ENCODE data around the gene PWP2. TPM values are rescaled to one million over a fixed set of nuclear protein-coding genes. Genes with fewer than 3 reads are reported as not detected.

The PWP2 gene
- total RNA-seq, 2 experiments from 2014 or later, result 18.6 to 22.5 TPM

DNA sequence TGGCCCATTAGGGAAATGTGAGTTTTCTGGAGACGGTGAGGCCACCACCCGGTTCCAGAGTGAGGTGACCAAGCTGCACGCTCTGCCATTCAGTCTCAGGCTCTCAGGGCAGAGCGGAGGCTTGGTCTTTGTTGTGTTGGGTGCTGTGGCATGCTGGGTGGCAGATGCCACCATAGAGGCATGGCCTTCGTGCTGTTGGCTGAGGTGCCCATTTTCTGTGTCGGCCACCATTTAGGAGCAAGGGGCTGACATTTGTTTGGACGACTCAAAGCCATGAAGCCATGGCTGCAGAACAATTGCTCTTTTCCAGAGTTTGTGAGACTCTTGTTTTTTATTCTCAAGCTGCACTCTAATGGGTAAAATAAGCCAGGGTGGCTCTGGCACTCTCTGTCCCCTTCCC lies 36.8 kb upstream of the PWP2 start:
- Mint-ChIP-seq H3K27ac (no peak overlapping the region), H3K4me1 (peaks cover 36% of the 10 kb centered on the region), H3K9me3 (no peaks in the 10 kb centered on the region), H3K27me3 (no peaks in the 10 kb centered on the region), H3K36me3 (ENCODE audit: low read depth) (peaks cover 75% of the 10 kb centered on the region), H3K4me3 (no peak overlapping the region)
- ChIA-PET POLR2A (interaction anchor here (1.0 to 7.1 kb wide), 3 partner anchors 12 to 58 kb away, joined by 3 to 50 read pairs (median 3); partner anchors contain the start of gene TRAPPC10), CTCF (no interaction called here)
- no peak for DNase-seq

DNA sequence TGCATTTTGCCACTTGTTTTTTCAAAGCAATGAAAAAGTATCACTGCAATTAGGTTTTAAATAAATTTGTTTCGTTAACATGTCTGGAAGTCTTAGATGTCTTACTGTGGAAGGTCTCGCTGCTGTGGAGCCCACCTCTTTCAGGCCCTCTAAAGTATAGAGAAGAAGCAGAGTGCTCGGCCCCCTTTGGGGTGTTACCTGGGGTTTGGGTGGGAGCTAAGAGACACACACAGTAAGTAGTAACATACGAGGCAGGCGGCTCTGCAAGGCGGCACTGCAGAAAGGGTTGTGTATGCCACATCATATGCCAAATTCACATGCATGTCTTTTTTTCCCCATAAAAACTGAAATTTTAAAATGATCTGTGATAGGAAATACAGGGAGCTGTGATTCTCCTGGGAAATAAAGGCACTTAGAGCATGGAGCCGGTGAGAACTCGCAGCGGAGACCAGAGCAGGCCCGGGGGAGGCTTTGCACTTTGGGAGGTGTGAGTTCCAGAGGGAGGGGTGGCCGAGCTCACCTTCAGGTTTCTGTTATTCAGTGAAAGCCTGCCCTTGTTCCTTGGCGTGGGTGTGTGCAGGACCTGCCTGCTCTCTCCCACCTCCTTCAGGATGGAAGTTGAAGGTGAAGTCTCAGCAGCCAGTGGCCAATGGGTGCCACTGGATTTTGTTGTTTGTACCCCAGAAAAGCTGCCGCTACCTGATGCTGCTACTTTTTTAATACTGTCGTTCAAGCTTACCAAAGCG lies 35.7 kb upstream of the PWP2 start:
- POLR2A ChIA-PET, result interaction anchor here (1.1 to 7.1 kb wide), 4 partner anchors 12 to 57 kb away, joined by 3 to 50 read pairs (median 3); no protein-coding TSS in a partner anchor
- Mint-ChIP-seq H3K27ac (no peak overlapping the region), H3K4me3 (no peak overlapping the region), H3K9me3 (no peaks in the 10 kb centered on the region), H3K4me1 (peaks cover 29% of the 10 kb centered on the region), H3K36me3 (ENCODE audit: low read depth) (peaks cover 71% of the 10 kb centered on the region), H3K27me3 (no peaks in the 10 kb centered on the region)
- no peak for DNase-seq
- CTCF ChIA-PET, result no interaction called here

DNA sequence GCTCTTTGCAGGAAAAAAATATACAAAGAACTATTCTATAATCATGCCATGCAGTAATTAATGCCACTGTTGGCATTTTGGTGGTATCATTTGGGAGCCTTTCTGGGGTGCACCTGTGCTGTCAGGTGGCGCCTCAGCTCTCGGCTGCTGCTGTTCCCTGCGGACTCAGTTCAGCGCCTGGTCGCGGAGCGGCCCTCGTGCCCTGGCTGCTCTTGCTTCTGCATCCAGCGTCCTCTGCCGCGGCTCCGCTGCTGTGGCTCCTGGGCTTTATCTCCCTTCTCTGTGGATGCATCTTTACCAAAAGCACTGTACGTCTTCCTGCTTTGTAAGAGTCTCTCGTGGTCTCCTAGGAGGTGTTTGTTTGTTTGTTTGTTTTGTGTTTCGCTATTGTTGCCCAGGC lies 35.1 kb upstream of the PWP2 start:
- ChIA-PET POLR2A (interaction anchor here (1.3 to 7.1 kb wide), 3 partner anchors 12 to 58 kb away, joined by 3 to 50 read pairs (median 3); no protein-coding TSS in a partner anchor), CTCF (interaction anchor here (0.6 kb wide), 1 partner anchor 196 kb away, joined by 3 read pairs; no protein-coding TSS in a partner anchor)
- Mint-ChIP-seq H3K36me3 (ENCODE audit: low read depth) (peaks cover 71% of the 10 kb centered on the region), H3K4me1 (peaks cover 28% of the 10 kb centered on the region), H3K27ac (no peak overlapping the region), H3K27me3 (no peaks in the 10 kb centered on the region), H3K4me3 (no peak overlapping the region), H3K9me3 (no peaks in the 10 kb centered on the region)
- no peak for DNase-seq

DNA sequence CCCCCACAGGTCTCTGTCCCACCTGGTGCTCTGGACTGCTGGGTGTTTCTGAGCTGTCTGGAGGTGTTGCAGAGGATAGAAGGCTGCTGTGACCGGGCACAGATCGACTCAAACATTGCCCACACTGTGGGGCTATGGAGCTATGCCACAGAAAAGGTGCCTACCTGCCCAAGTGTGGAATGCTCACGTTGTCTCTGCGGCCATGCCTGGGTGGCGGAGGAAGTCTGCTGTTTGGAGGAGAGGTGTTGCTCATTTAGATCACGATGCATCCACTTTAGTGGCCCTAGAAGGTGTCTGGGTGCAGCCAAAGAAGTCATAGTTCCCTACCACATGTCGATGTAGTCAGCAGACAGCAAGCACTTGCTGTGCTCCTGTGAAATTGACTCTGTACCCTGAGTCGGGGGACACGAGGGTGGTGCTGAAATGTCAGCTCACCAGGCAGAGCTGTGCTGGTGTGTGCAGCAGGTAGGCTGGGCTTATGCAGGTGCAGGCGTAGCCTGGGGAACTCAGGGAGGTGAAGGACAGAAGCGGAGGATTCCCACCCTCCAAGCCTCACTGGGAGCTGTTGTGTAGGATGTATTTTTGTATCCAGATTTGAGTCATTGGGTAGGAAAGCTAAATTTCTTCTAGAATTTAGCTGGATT lies 32.8 kb upstream of the PWP2 start:
- no peaks in the 10 kb centered on the region for H3K9me3 Mint-ChIP-seq
- POLR2A ChIA-PET, result interaction anchor here (0.8 to 7.1 kb wide), 7 partner anchors 9 to 61 kb away, joined by 3 to 50 read pairs (median 3); no protein-coding TSS in a partner anchor
- H3K4me1 Mint-ChIP-seq, result peaks cover 43% of the 10 kb centered on the region
- H3K36me3 Mint-ChIP-seq (ENCODE audit: low read depth), result peaks cover 68% of the 10 kb centered on the region
- CTCF ChIA-PET, result interaction anchor here (1.5 kb wide), 1 partner anchor 11 kb away, joined by 4 read pairs; no protein-coding TSS in a partner anchor
- no peak for DNase-seq
- H3K4me3 Mint-ChIP-seq, result no peak overlapping the region
- no peaks in the 10 kb centered on the region for H3K27me3 Mint-ChIP-seq
- peak overlapping the region; percentile 30 for H3K27ac Mint-ChIP-seq

DNA sequence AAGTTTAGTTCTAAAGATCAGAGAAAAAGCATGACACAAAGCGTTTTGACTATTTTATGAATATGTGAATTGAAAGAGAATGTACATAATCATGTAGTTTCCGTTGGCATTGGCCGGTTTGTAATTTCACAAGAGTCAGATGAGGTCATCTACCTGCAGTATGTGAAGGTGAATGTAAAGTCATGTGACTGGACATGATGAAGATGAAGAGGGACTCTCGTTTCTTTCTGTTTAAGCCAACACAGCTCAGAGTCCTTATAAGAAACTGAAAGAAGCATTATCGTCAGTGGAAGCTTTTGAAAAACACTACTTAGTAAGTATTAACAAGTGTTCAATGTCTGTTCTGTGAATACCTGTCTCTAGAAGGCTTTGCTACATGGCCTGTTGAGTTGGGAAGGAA lies 30.9 kb upstream of the PWP2 start:
- Mint-ChIP-seq H3K36me3 (ENCODE audit: low read depth) (peaks cover 75% of the 10 kb centered on the region), H3K9me3 (no peaks in the 10 kb centered on the region), H3K27me3 (no peaks in the 10 kb centered on the region), H3K4me3 (no peak overlapping the region), H3K27ac (peak overlapping the region; percentile 53), H3K4me1 (peaks cover 57% of the 10 kb centered on the region)
- CTCF ChIA-PET, result no interaction called here
- POLR2A ChIA-PET, result interaction anchor here (1.5 to 7.1 kb wide), 3 partner anchors 7 to 65 kb away, joined by 5 to 50 read pairs (median 6); partner anchors contain the start of gene TRAPPC10
- no peak for DNase-seq

DNA sequence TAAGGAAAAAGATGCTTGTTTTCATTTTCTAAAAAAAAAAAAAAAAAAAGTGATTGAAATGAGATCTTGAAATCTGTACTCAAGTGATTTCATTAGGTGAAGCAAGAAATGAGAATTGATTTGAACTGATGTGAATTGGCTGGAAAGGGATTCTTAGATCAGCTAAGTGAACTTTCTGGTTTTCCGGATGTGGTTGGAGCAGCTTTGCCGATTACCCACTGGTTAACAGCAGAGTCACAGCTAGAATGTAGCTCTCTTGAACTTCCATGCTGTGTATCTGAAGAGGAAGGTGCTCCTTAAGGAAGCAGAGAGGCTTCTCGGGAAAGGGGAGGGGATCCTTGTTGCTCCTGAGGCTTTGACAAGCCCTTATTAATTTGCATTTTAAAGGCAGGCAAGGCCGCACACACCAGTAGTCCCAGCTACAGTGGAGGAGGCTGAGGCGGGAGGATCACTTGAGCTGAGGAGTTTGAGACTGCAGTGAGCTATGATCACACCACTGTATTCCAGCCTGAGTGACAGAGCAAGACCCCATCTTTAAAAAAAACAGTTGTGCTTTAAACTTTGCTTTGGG lies 28.7 kb upstream of the PWP2 start:
- Mint-ChIP-seq H3K4me3 (no peak overlapping the region), H3K27ac (peak overlapping the region; percentile 93), H3K27me3 (no peaks in the 10 kb centered on the region), H3K36me3 (ENCODE audit: low read depth) (peaks cover 85% of the 10 kb centered on the region), H3K4me1 (peaks cover 77% of the 10 kb centered on the region), H3K9me3 (no peaks in the 10 kb centered on the region)
- DNase-seq, result peak; percentile 42
- POLR2A ChIA-PET, result interaction anchor here (1.0 to 2.6 kb wide), 7 partner anchors 11 to 67 kb away, joined by 3 to 8 read pairs (median 6); partner anchors contain the start of gene TRAPPC10
- CTCF ChIA-PET, result interaction anchor here (0.7 to 1.2 kb wide), 5 partner anchors 15 to 262 kb away, joined by 3 to 4 read pairs (median 3); no protein-coding TSS in a partner anchor

DNA sequence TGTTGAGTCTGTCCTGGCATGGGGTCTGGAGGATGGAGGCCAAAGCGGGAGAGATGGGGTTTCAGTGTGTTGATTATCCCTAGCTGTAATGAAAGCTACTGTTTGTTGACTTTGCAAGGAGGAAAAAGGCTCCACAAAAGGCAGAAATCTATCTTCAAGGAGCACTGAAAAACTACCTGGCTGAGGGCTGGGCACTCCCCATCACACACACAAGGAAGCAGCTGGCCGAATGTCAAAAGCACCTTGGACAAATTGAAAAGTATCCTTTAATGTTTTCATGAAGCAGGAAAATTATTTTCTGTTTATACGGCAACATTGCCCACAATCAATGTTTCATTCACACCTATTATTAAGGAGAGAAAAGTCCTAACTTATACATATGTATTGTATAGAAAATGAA lies 27.8 kb upstream of the PWP2 start:
- H3K9me3 Mint-ChIP-seq, result no peaks in the 10 kb centered on the region
- peak overlapping the region; percentile 93 for H3K27ac Mint-ChIP-seq
- H3K4me3 Mint-ChIP-seq, result no peak overlapping the region
- no peak for DNase-seq
- peaks cover 85% of the 10 kb centered on the region for H3K36me3 Mint-ChIP-seq (ENCODE audit: low read depth)
- ChIA-PET CTCF (interaction anchor here (0.6 kb wide), 1 partner anchor 228 kb away, joined by 3 read pairs; no protein-coding TSS in a partner anchor), POLR2A (interaction anchor here (1.0 to 1.9 kb wide), 4 partner anchors 10 to 66 kb away, joined by 4 to 6 read pairs (median 6); no protein-coding TSS in a partner anchor)
- no peaks in the 10 kb centered on the region for H3K27me3 Mint-ChIP-seq
- H3K4me1 Mint-ChIP-seq, result peaks cover 81% of the 10 kb centered on the region

DNA sequence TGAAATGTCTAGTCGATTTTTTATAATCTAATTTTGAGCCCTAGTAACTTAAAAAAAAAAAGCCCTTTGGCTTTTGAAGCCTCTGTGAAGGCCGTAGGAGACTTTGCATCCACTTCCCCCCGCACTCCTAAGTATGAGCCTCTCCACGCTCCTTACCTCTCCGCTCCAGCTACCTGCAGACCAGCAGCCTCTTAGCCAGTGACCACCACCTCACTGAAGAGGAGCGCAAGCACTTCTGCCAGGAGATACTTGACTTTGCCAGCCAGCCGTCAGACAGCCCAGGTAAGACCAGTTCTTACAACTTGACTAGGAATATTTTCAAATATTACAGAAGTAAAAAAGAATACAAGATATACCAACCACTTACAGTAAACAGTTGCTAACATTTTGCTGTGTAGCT lies 27.4 kb upstream of the PWP2 start:
- POLR2A ChIA-PET, result interaction anchor here (1.3 to 1.9 kb wide), 2 partner anchors 66 to 68 kb away, joined by 3 to 6 read pairs; partner anchors contain the start of gene TRAPPC10
- CTCF ChIA-PET, result no interaction called here
- H3K27ac Mint-ChIP-seq, result peak overlapping the region; percentile 75

DNA sequence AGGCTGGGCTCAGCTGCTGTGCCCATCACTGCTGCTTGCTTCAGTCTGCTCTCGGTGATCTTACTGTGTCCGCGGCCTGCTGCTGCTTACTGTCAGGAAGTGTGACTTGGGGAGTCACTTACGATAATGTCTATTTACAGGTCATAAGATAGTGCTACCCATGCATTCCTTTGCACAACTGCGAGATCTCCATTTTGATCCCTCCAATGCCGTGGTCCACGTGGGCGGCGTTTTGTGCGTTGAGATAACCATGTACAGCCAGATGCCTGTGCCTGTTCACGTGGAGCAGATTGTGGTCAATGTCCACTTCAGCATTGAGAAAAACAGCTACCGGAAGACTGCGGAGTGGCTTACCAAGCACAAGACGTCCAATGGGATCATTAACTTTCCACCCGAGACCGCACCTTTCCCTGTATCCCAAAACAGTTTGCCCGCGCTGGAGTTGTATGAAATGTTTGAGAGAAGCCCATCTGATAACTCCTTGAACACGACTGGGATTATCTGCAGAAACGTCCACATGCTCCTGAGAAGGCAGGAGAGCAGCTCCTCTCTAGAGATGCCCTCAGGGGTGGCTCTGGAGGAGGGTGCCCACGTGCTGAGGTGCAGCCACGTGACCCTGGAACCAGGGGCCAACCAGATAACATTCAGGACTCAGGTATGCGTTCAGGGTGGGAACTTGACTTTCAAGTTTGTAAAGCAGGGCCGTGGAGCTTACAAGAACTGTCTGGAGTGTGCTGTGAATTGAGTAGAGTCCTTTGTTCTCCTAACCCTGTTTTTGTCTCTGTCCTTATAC lies 24.4 kb upstream of the PWP2 start:
- CTCF ChIA-PET, result interaction anchor here (0.6 to 2.6 kb wide), 5 partner anchors 69 to 215 kb away, joined by 3 to 7 read pairs (median 5); no protein-coding TSS in a partner anchor
- peaks cover 96% of the 10 kb centered on the region for H3K4me1 Mint-ChIP-seq
- peaks cover 91% of the 10 kb centered on the region for H3K36me3 Mint-ChIP-seq (ENCODE audit: low read depth)
- no peaks in the 10 kb centered on the region for H3K9me3 Mint-ChIP-seq
- POLR2A ChIA-PET, result interaction anchor here (0.7 to 5.0 kb wide), 15 partner anchors 10 to 791 kb away, joined by 3 to 71 read pairs (median 4); partner anchors contain the start of genes KRTAP12-3, PTTG1IP, TRAPPC10 and UBE2G2
- peak; percentile 34 for DNase-seq
- peak overlapping the region; percentile 76 for H3K4me3 Mint-ChIP-seq
- H3K27me3 Mint-ChIP-seq, result no peaks in the 10 kb centered on the region
- H3K27ac Mint-ChIP-seq, result peak overlapping the region; percentile 99

More for the DNA sequence above, 27.4 kb upstream of the PWP2 start:
- peaks cover 85% of the 10 kb centered on the region for H3K36me3 Mint-ChIP-seq (ENCODE audit: low read depth)
- H3K4me3 Mint-ChIP-seq, result no peak overlapping the region
- DNase-seq, result no peak
- no peaks in the 10 kb centered on the region for H3K27me3 Mint-ChIP-seq
- peaks cover 83% of the 10 kb centered on the region for H3K4me1 Mint-ChIP-seq
- H3K9me3 Mint-ChIP-seq, result no peaks in the 10 kb centered on the region

DNA sequence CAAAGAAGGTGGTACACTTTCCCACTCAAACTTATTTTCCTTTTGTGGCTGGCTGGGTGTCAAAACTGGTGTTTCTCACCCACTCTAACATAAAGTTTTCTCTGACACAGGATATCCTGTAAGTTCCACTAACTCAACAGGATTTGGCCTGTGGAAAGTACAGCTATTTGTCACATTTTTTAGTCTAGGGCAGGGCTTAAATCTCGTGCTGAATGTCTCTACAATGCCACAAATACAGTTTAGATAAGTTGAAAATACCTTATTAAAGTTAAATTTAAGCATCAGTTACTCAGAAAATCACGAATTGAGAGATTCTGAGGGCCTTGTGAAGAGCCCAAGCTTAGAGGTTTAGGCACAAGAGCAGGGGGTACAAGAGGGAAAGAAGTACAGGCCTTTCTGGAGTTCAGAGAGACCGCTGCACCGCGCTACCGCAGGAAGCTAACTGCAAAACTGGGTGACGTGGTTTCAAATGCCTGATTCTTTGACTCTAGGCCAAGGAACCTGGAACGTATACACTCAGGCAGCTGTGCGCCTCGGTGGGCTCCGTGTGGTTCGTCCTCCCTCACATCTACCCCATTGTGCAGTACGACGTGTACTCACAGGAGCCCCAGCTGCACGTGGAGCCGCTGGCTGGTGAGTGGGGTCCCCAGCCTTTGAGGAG lies 23.4 kb upstream of the PWP2 start:
- no peaks in the 10 kb centered on the region for H3K9me3 Mint-ChIP-seq
- H3K27me3 Mint-ChIP-seq, result no peaks in the 10 kb centered on the region
- peaks cover 95% of the 10 kb centered on the region for H3K36me3 Mint-ChIP-seq (ENCODE audit: low read depth)
- CTCF ChIA-PET, result interaction anchor here (0.6 to 2.6 kb wide), 6 partner anchors 16 to 214 kb away, joined by 3 to 7 read pairs (median 4); no protein-coding TSS in a partner anchor
- peaks cover 96% of the 10 kb centered on the region for H3K4me1 Mint-ChIP-seq
- H3K4me3 Mint-ChIP-seq, result peak overlapping the region; percentile 76
- DNase-seq, result peak; percentile 79
- POLR2A ChIA-PET, result interaction anchor here (0.7 to 5.0 kb wide), 15 partner anchors 9 to 790 kb away, joined by 3 to 71 read pairs (median 4); partner anchors contain the start of genes PTTG1IP and TRAPPC10
- H3K27ac Mint-ChIP-seq, result peak overlapping the region; percentile 99

DNA sequence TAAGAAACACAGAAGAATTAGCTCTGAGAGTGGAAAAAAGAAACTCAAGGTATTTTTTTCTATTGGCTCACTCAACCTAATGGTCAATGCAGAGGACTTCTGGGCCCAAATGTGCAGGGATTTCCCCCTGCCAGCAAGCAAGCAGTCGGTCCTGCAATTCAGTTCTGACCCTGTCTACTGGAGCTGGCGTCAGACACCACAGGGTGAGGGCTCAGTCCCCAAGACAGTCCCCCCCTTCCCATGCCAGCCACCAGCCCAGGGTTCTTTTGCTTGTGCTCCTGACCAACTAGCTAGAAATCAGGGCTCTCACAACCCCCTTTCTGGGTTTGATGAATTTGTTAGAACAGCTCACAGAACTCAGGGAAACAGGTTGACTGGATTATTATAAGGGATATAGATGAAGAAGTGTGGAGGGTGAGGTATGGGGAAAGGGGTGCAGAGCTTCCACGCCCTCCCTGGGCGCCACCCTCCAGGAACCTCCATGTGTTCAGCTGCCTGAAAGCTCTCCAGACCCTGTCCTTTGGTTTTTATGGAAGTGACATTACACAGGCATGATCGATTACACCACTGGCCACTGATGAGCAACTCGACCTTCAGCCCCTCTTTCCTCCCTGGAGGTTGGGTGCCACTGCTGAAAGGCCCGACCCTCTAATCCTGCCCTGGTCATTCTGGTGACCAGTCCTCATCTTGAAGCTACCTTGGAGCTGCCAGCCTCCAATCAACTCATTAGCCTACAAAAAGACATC lies 22.5 kb upstream of the PWP2 start:
- no peak for DNase-seq
- Mint-ChIP-seq H3K27ac (peak overlapping the region; percentile 99), H3K4me3 (peak overlapping the region; percentile 76), H3K9me3 (no peaks in the 10 kb centered on the region), H3K4me1 (peaks cover 98% of the 10 kb centered on the region), H3K36me3 (ENCODE audit: low read depth) (peaks cover 96% of the 10 kb centered on the region), H3K27me3 (no peaks in the 10 kb centered on the region)
- ChIA-PET POLR2A (interaction anchor here (0.9 to 5.0 kb wide), 10 partner anchors 8 to 789 kb away, joined by 3 to 71 read pairs (median 6); partner anchors contain the start of genes PTTG1IP and TRAPPC10), CTCF (interaction anchor here (1.2 to 2.6 kb wide), 6 partner anchors 9 to 213 kb away, joined by 3 to 7 read pairs (median 4); no protein-coding TSS in a partner anchor)
